ENCODE measurements around the gene DESI1. TPM values are rescaled to one million over a fixed set of nuclear protein-coding genes. Genes with fewer than 3 reads are reported as not detected.

Gene DESI1
- total RNA-seq, 1 experiment from 2014 or later: 40.8 TPM

GRCh38 chr22:41551877-41552582 lies 68.8 kb downstream of the DESI1 start:
- H3K36me3 ChIP-seq (ENCODE audit: control insufficient read depth in 1 of 2, insufficient read depth in 2 of 2, low read length in 2 of 2): no peaks in the 10 kb centered on the region
- no peaks in the 10 kb centered on the region for H3K9me3 ChIP-seq (ENCODE audit: control insufficient read depth in 1 of 2, insufficient read depth in 1 of 2, low read depth in 1 of 2, low read length in 2 of 2)
- no peak overlapping the region for H3K27ac ChIP-seq (ENCODE audit: low read depth, low read length)
- intact Hi-C loops (cut with micrococcal nuclease): loop anchor here (2.0 kb wide), 1 partner anchor 45 kb away; no protein-coding TSS in a partner anchor
- ChIA-PET RAD21 (ENCODE audit: low non-redundant PET in 1 of 2, low total read pairs in 2 of 2, uncharacterized antibody in 2 of 2, unreplicated experiment in 2 of 2) (no interaction called here), POLR2A (interaction anchor here (1.2 kb wide), 1 partner anchor 37 kb away, joined by 4 read pairs; the partner anchor contains the start of gene PMM1), CTCF (interaction anchor here (0.6 kb wide), 1 partner anchor 95 kb away, joined by 6 read pairs; no protein-coding TSS in a partner anchor)
- no peak for TF ChIP-seq EZH2phosphoT487 (IDR thresholded peaks at IDR 0.05; ENCODE audit: borderline replicate concordance)
- TF ChIP-seq RAD21 (IDR thresholded peaks at IDR 0.05; ENCODE audit: low read depth): no peak
- ATAC-seq (no peak), DNase-seq (ENCODE audit: low read depth, low spot score) (no peak)
- H3K4me1 ChIP-seq (ENCODE audit: control insufficient read depth in 1 of 2, insufficient read depth in 2 of 2, low read length in 2 of 2): peaks cover 2 to 12% of the 10 kb centered on the region in 2 experiments; a peak in 3 of 4 replicates
- H3K9ac ChIP-seq (ENCODE audit: low read length): no peak overlapping the region
- no peak overlapping the region for H3K4me2 ChIP-seq (ENCODE audit: low read length)
- H3K4me3 ChIP-seq (replicated peaks in 1 of 2; ENCODE audit: low read depth in 1 of 2, low read length in 2 of 2): no peak overlapping the region
- H3K27me3 ChIP-seq (ENCODE audit: insufficient read depth, low read length): no peaks in the 10 kb centered on the region
- H4K20me1 ChIP-seq (ENCODE audit: insufficient read depth): no peaks in the 10 kb centered on the region
- H2AFZ ChIP-seq (ENCODE audit: low read depth, low read length, poor library complexity, severe bottlenecking): no peak overlapping the region
- no TSS peak for BruUV-seq (replicated peaks)
- no peaks in the 10 kb centered on the region for H3K9me2 ChIP-seq (ENCODE audit: insufficient read depth)
- H3K79me2 ChIP-seq (ENCODE audit: insufficient read depth, low read length): no peaks in the 10 kb centered on the region

- ChIA-PET CTCF (interaction anchor here (0.6 kb wide), 1 partner anchor 94 kb away, joined by 6 read pairs; no protein-coding TSS in a partner anchor), POLR2A (interaction anchor here (1.2 kb wide), 1 partner anchor 38 kb away, joined by 4 read pairs; the partner anchor contains the start of gene PMM1), RAD21 (ENCODE audit: low non-redundant PET in 1 of 2, low total read pairs in 2 of 2, uncharacterized antibody in 2 of 2, unreplicated experiment in 2 of 2) (no interaction called here)
- H3K9ac ChIP-seq (ENCODE audit: low read length): no peak overlapping the region
- no peak overlapping the region for H2AFZ ChIP-seq (ENCODE audit: low read depth, low read length, poor library complexity, severe bottlenecking)
- no peaks in the 10 kb centered on the region for H3K79me2 ChIP-seq (ENCODE audit: insufficient read depth, low read length)
- H3K9me2 ChIP-seq (ENCODE audit: insufficient read depth): no peaks in the 10 kb centered on the region
- no peaks in the 10 kb centered on the region for H3K9me3 ChIP-seq (ENCODE audit: control insufficient read depth in 1 of 2, insufficient read depth in 1 of 2, low read depth in 1 of 2, low read length in 2 of 2)
- H3K36me3 ChIP-seq (ENCODE audit: control insufficient read depth in 1 of 2, insufficient read depth in 2 of 2, low read length in 2 of 2): no peaks in the 10 kb centered on the region
- ATAC-seq (no peak), DNase-seq (ENCODE audit: low read depth, low spot score) (no peak)
- intact Hi-C loops (cut with micrococcal nuclease): no loop called here
- TF ChIP-seq CEBPB (IDR thresholded peaks at IDR 0.05; ENCODE audit: low read depth): no peak
- no peak for TF ChIP-seq SP1 (IDR thresholded peaks at IDR 0.05; ENCODE audit: low read depth)
- TF ChIP-seq RAD21 (IDR thresholded peaks at IDR 0.05; ENCODE audit: low read depth): no peak
- TF ChIP-seq ZBTB33 (IDR thresholded peaks at IDR 0.05; ENCODE audit: extremely low read depth, insufficient replicate concordance, low read length): no peak
- no peak for TF ChIP-seq POLR2AphosphoS5 (IDR thresholded peaks at IDR 0.05; ENCODE audit: low read depth, low read length)
- no peak for TF ChIP-seq SRF (IDR thresholded peaks at IDR 0.05; ENCODE audit: low read depth)
- no peak for TF ChIP-seq POLR2A (IDR thresholded peaks at IDR 0.05; ENCODE audit: borderline replicate concordance, extremely low read depth, insufficient read depth, insufficient read length)
- no peak for TF ChIP-seq EZH2phosphoT487 (IDR thresholded peaks at IDR 0.05; ENCODE audit: borderline replicate concordance)
- no peak for TF ChIP-seq EGR1 (IDR thresholded peaks at IDR 0.05; ENCODE audit: low read depth)
- no peak for TF ChIP-seq ZNF274 (IDR thresholded peaks at IDR 0.05; ENCODE audit: low read depth, low read length)
- TF ChIP-seq MAX (IDR thresholded peaks at IDR 0.05): no peak
- TF ChIP-seq TCF7L2 (IDR thresholded peaks at IDR 0.05; ENCODE audit: borderline replicate concordance, extremely low read depth, insufficient read depth, insufficient read length): no peak
- TF ChIP-seq REST (IDR thresholded peaks at IDR 0.05; ENCODE audit: low read depth): no peak
- no peak overlapping the region for H3K4me3 ChIP-seq (replicated peaks in 1 of 2; ENCODE audit: low read depth in 1 of 2, low read length in 2 of 2)
- no peak overlapping the region for H3K27ac ChIP-seq (ENCODE audit: low read depth, low read length)
- peaks cover 2 to 13% of the 10 kb centered on the region in 2 experiments; a peak in 3 of 4 replicates for H3K4me1 ChIP-seq (ENCODE audit: control insufficient read depth in 1 of 2, insufficient read depth in 2 of 2, low read length in 2 of 2)
- BruUV-seq (replicated peaks): no TSS peak
- H3K4me2 ChIP-seq (ENCODE audit: low read length): no peak overlapping the region
- no peaks in the 10 kb centered on the region for H4K20me1 ChIP-seq (ENCODE audit: insufficient read depth)
- H3K27me3 ChIP-seq (ENCODE audit: insufficient read depth, low read length): no peaks in the 10 kb centered on the region
Observed at GRCh38 chr22:41550952-41551491, 69.8 kb downstream of the DESI1 start.

All from HCT116 (cell line).